ENCODE data around the gene TRIP13. TPM values are rescaled to one million over a fixed set of nuclear protein-coding genes. Genes with fewer than 3 reads are reported as not detected.

Gene TRIP13
- polyA plus RNA-seq, 3 donors: 0.24 to 1.2 TPM; not detected in 1

DNA sequence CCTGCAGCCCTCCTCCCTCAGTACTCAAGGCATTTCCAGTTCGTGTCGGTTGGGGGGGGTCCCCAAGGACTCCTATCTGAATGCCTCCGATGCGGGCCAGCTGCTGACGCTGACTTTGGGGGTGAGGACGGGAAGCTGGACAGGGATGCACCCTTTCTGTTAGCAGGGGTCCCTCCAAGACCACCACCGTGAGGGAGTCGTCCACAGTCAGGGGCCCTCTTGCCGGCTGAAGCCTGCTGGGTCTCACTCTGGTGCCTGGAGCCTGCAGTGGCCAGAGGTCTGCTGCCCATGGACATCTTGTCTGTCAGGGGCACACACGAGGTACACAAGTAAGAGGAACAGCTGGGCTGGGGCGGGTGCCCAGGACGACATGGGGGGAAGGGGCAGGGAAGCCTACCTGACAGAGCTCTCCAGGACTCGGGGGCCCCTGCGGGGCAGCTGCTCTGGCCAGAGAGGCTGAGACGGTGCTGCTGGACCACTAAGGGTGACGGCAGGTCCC is 32.8 kb upstream of the TRIP13 start:
- Mint-ChIP-seq H3K36me3 (peaks cover 28 to 29% of the 10 kb centered on the region in 2 donors), H3K9me3 (no peaks in the 10 kb centered on the region), H3K27me3 (ENCODE audit: low read depth in 3 of 3) (no peaks in the 10 kb centered on the region), H3K4me3 (no peak overlapping the region), H3K4me1 (no peaks in the 10 kb centered on the region), H3K27ac (no peak overlapping the region)
- H4K20me1 ChIP-seq (ENCODE audit: insufficient read depth, low read length): no peaks in the 10 kb centered on the region
- intact Hi-C loops (cut with micrococcal nuclease): no loop called here
- WGBS (ENCODE audit: insufficient coverage): 90% methylated on average over 16 of the region's 16 CpGs
- H3K27me3 ChIP-seq (ENCODE audit: control insufficient read depth in 2 of 2, insufficient read depth in 2 of 2, low read length in 2 of 2): no peaks in the 10 kb centered on the region
- H3K36me3 ChIP-seq (replicated peaks in 1 of 2; ENCODE audit: control insufficient read depth in 1 of 2, insufficient read depth in 2 of 2, low read length in 2 of 2): peaks cover 23 to 26% of the 10 kb centered on the region in 2 donors
- H3K79me2 ChIP-seq (ENCODE audit: insufficient read depth, low read length): no peaks in the 10 kb centered on the region
- no peaks in the 10 kb centered on the region for H3K4me1 ChIP-seq (ENCODE audit: control insufficient read depth in 1 of 2, insufficient read depth in 2 of 2, low read length in 2 of 2)
- DNase-seq: no peak
- no peak overlapping the region for H3K4me2 ChIP-seq (replicated peaks; ENCODE audit: extremely low read depth, low read length, poor library complexity, severe bottlenecking)
- H3K9me3 ChIP-seq (replicated peaks in 1 of 2; ENCODE audit: control insufficient read depth in 1 of 2, insufficient read depth in 1 of 2, low read length in 2 of 2): no peaks in the 10 kb centered on the region
- TF ChIP-seq CTCF (IDR thresholded peaks at IDR 0.05): no peak
- no peak overlapping the region for H3K4me3 ChIP-seq (replicated peaks in 1 of 3; ENCODE audit: low read depth in 2 of 3, low read length in 3 of 3)
- no peak overlapping the region for H3K9ac ChIP-seq (ENCODE audit: insufficient read depth, low read length, poor library complexity, severe bottlenecking)
- no peak overlapping the region for H2AFZ ChIP-seq (ENCODE audit: insufficient read depth, low read depth, low read length, poor library complexity, severe bottlenecking)
- H3K27ac ChIP-seq (ENCODE audit: low read depth in 1 of 2, low read length in 2 of 2): no peak overlapping the region

DNA sequence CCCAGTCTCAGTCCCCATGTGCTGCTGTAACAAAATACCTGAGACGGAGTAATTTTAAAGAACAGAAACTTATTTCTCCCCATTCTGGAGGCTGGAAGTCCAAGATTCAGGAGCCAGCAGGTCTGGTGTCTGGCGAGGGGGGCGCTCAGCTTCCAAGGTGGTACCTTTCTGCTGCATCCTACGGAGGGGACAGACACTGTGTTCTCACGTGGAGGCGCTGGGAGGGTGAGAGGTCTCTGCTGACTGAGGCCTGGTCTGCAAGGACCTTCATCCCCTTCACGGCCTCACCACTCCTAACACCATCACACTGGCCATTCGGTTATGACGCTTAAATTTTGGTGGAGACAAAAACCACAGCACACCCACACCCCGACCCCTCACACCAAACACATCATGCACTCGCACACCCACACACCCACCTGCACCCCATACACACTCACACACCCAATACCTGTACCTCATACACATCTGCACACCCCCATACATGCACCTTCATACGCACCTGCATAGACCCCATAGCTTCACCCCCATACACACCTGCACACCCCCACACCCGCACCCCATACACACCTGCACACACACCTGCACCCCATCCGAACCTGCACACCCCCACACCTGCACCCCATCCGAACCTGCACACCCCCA is 32.1 kb upstream of the TRIP13 start:
- no peaks in the 10 kb centered on the region for H3K9me3 Mint-ChIP-seq
- TF ChIP-seq CTCF (IDR thresholded peaks at IDR 0.05): no peak
- Histone ChIP-seq H3K27ac (ENCODE audit: low read depth in 1 of 2, low read length in 2 of 2) (no peak overlapping the region), H4K20me1 (ENCODE audit: insufficient read depth, low read length) (no peaks in the 10 kb centered on the region), H3K79me2 (ENCODE audit: insufficient read depth, low read length) (no peaks in the 10 kb centered on the region), H3K27me3 (ENCODE audit: control insufficient read depth in 2 of 2, insufficient read depth in 2 of 2, low read length in 2 of 2) (no peaks in the 10 kb centered on the region), H3K9ac (ENCODE audit: insufficient read depth, low read length, poor library complexity, severe bottlenecking) (no peak overlapping the region), H3K4me1 (ENCODE audit: control insufficient read depth in 1 of 2, insufficient read depth in 2 of 2, low read length in 2 of 2) (no peaks in the 10 kb centered on the region), H3K4me2 (replicated peaks; ENCODE audit: extremely low read depth, low read length, poor library complexity, severe bottlenecking) (no peak overlapping the region), H2AFZ (ENCODE audit: insufficient read depth, low read depth, low read length, poor library complexity, severe bottlenecking) (no peak overlapping the region), H3K4me3 (replicated peaks in 1 of 3; ENCODE audit: low read depth in 2 of 3, low read length in 3 of 3) (no peak overlapping the region), H3K36me3 (replicated peaks in 1 of 2; ENCODE audit: control insufficient read depth in 1 of 2, insufficient read depth in 2 of 2, low read length in 2 of 2) (peaks cover 31 to 34% of the 10 kb centered on the region in 2 donors), H3K9me3 (replicated peaks in 1 of 2; ENCODE audit: control insufficient read depth in 1 of 2, insufficient read depth in 1 of 2, low read length in 2 of 2) (no peaks in the 10 kb centered on the region)
- intact Hi-C loops (cut with micrococcal nuclease): no loop called here
- no peak for DNase-seq
- H3K36me3 Mint-ChIP-seq: peaks cover 36 to 37% of the 10 kb centered on the region in 2 donors
- H3K4me1 Mint-ChIP-seq: no peaks in the 10 kb centered on the region
- no peak overlapping the region for H3K4me3 Mint-ChIP-seq
- H3K27ac Mint-ChIP-seq: peak overlapping the region in 1 of 7 donors; percentile 7
- no peaks in the 10 kb centered on the region for H3K27me3 Mint-ChIP-seq (ENCODE audit: low read depth in 3 of 3)
- 94% methylated on average over 12 of the region's 15 CpGs for WGBS (ENCODE audit: insufficient coverage)
